Bronchus fibroblast of lung (primary cell): ENCODE measurements around the gene TGM5. TPM values are rescaled to one million over a fixed set of nuclear protein-coding genes. Genes with fewer than 3 reads are reported as not detected.

Experiments
- total RNA-seq: library from RNA; depleted of rRNA; stranded (reverse); fragments of >200 nt; gene quantifications from 2 replicates; pipeline ENCODE4 v1.2.3, GENCODE V29; 2015

The TGM5 gene, protein sequence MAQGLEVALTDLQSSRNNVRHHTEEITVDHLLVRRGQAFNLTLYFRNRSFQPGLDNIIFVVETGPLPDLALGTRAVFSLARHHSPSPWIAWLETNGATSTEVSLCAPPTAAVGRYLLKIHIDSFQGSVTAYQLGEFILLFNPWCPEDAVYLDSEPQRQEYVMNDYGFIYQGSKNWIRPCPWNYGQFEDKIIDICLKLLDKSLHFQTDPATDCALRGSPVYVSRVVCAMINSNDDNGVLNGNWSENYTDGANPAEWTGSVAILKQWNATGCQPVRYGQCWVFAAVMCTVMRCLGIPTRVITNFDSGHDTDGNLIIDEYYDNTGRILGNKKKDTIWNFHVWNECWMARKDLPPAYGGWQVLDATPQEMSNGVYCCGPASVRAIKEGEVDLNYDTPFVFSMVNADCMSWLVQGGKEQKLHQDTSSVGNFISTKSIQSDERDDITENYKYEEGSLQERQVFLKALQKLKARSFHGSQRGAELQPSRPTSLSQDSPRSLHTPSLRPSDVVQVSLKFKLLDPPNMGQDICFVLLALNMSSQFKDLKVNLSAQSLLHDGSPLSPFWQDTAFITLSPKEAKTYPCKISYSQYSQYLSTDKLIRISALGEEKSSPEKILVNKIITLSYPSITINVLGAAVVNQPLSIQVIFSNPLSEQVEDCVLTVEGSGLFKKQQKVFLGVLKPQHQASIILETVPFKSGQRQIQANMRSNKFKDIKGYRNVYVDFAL
- total RNA-seq, result not detected in 2 replicates

DNA sequence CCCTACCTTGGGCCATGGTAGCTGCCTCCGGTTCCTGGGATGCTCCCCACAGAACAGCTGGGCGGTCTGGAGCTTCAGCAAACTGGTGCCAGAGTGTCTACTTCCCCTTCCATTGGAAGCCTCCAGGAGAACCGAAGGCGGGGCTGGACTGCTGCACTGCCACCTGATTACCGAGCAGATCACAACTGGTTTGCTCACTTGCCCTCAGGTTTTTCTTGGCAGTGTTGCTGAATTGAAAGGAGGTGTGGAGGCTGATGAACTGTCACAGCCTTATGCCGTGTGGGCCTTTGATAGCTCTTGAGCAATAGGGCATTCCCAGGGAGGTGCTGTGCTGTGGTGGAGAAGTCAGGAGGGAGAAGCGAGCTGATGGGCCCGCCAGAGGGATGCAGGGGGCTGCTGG is at the start of gene TGM5:
Gene TGM5 (minus strand): TSS at position 95 of the 400 bp plus-strand sequence. CDS start 79 bp downstream, at position 16.

DNA sequence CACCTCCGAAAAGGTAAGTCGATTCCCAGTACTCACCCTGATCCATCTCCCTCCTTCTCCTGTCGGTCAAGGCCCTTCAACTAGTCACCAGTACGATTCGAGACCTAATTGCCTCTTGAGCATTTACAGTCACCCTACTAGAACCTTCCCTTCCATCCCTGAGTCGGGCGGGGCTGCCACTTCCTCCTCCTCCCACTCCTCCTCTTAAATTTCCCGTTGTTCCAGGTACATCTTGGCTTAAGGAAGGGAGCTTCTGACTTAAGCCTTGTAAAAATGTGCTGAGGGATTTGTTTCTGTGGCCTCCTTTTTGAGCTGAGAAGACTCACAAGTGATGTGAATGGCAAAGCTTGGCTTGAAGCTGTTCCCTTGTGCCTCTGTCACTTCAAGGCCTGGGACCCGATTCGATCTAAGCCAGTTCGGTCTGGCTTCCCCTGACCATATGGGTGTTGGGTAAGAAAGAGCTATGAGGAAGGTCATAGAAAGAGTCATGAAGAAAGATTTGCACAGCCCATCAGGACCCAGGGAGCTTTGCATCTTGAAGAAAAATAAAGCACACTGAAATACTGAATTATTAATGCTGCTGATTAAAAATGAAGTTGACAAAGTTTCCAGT is 35.6 kb upstream of the TGM5 start, which contains the start of gene TGM7:
Gene TGM7 (minus strand): TSS at position 51 of the 613 bp plus-strand sequence.

DNA sequence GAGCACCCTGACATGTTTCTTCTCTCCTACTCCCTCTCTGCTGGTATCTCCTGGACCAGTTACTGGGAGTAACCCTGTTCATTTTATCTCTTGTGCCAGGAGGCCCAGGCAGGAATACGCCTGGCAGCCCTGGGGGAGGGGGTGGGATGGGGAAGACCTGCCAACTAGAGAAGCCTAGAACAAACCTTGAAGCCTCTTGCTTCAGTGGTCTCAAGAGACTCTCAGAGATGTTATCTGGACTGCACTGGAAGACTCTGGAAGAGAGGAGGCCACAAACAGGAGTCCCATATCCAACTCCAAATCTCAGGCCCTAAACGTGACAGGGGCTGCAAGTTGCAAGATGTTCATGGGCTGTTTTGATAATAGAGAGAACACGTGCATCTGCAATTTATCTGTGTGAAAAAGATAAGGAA is 45.7 kb downstream of the TGM5 start, which contains the start of gene EPB42:
Gene EPB42 (minus strand): TSS at position 28 of the 413 bp plus-strand sequence. CDS start 193 bp downstream, outside the sequence.

DNA sequence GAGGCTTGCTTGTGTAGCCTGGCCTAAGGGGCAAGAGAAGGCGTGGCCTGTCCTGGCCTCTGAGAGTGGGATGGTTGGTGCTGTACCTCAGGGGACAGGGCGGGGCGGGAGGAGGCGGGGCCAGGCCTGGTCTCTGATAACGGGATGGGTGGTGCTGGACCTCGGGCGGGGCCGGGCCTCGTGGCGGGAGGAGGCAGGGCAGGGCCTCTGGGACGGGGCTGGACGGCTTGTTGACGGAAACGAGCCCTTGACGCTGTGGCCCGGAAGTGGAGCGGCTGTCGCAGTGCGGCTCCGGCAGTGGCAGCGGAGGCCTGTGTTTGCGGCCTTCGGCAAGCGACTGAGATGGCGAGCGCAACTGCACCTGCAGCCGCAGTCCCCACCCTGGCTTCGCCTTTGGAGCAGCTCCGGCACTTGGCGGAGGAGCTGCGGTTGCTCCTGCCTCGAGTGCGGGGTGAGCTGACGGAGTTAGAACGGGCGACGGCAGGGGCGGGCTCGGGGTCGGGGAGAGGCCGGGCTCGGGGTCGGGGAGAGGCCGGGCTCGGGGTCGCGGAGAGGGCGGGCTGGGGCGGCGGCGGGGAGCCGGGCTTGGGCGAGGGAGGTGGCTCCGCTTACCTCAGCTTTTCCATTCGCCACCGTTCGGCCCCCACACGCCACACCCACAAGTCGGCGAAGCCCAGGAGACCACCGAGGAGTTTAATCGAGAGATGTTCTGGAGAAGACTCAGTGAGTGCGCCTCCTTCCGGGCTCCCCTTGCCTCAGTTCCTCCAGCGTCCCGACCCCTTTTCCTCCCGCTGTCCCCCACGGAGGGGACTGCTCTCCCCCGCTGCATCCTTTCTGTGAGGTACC is 81.3 kb downstream of the TGM5 start, which contains the start of gene CCNDBP1:
Gene CCNDBP1 (plus strand): TSS at position 247 of the 846 bp plus-strand sequence. CDS start 96 bp downstream, at position 343.

Other genes with a start within 250 kb of the TGM5 start
- gene UBR1, start 160.9 kb downstream of the TGM5 start, total RNA-seq, result 13.1 and 17.8 TPM in 2 replicates
- gene TMEM62, start 133.3 kb downstream of the TGM5 start, total RNA-seq, result 12.2 and 17.7 TPM in 2 replicates
- 47.7 and 57.2 TPM in 2 replicates for gene CCNDBP1, start 81.5 kb downstream of the TGM5 start, total RNA-seq
- gene EPB42, start 45.9 kb downstream of the TGM5 start, total RNA-seq, result not detected in 2 replicates
- not detected in 2 replicates for gene TGM7, start 35.3 kb upstream of the TGM5 start, total RNA-seq
- 3.7 and 5.5 TPM in 2 replicates for gene LCMT2, start 63.6 kb upstream of the TGM5 start, total RNA-seq
- gene ZSCAN29, start 104.1 kb upstream of the TGM5 start, total RNA-seq, result 9.2 and 9.7 TPM in 2 replicates
- 13.3 and 15.0 TPM in 2 replicates for gene TUBGCP4, start 104.2 kb upstream of the TGM5 start, total RNA-seq
- 26.2 and 27.8 TPM in 2 replicates for gene TP53BP1, start 226.2 kb upstream of the TGM5 start, total RNA-seq